SK-N-SH treated with all-trans-retinoic acid at 6 μM for 48 hours (cell line): ENCODE measurements around the gene KCTD17.

Experiments
- ATAC-seq: fragments of 200-7000 bp; cut with Tn5 transposase; 3 replicates; pipeline ENCODE4 v1.9.1; 2020; ENCODE audit warnings: mild to moderate bottlenecking, moderate library complexity
- ARNTL ChIP-seq: fragments of 450-650 bp; formaldehyde crosslinking; IDR thresholded peaks from 2 replicates; pipeline ENCODE4 v1.5.0; 2020; ENCODE audit warnings: low read depth, mild to moderate bottlenecking, moderate library complexity, borderline replicate concordance
- ESRRG ChIP-seq: fragments of 250-450 bp; sonication (Bioruptor Pico); IDR thresholded peaks from 2 replicates; pipeline ENCODE4 v1.6.1; 2021; ENCODE audit warnings: mild to moderate bottlenecking
- GLIS3 ChIP-seq: fragments of 250-450 bp; sonication (Bioruptor Pico); IDR thresholded peaks from 2 replicates; pipeline ENCODE4 v1.5.0; 2020; ENCODE audit warnings: mild to moderate bottlenecking, moderate library complexity
- ISL1 ChIP-seq: fragments of 250-450 bp; sonication (Bioruptor Pico); IDR thresholded peaks from 2 replicates; pipeline ENCODE4 v2.1.2; 2022; ENCODE audit warnings: mild to moderate bottlenecking, moderate library complexity
- PATZ1 ChIP-seq: fragments of 250-450 bp; sonication (Bioruptor Pico); IDR thresholded peaks from 2 replicates; pipeline ENCODE4 v1.8.0; 2020; ENCODE audit warnings: mild to moderate bottlenecking, moderate library complexity, borderline replicate concordance
- POU6F1 ChIP-seq: fragments of 250-450 bp; sonication (Bioruptor Pico); IDR thresholded peaks from 2 replicates; pipeline ENCODE4 v1.8.0; 2021; ENCODE audit warnings: low read depth, mild to moderate bottlenecking, moderate library complexity, borderline replicate concordance
- PPARA ChIP-seq: fragments of 250-450 bp; sonication (Bioruptor Pico); IDR thresholded peaks from 2 replicates; pipeline ENCODE4 v1.5.0; 2020; ENCODE audit warnings: mild to moderate bottlenecking, borderline replicate concordance
- RARB ChIP-seq: fragments of 250-450 bp; sonication (Bioruptor Pico); IDR thresholded peaks from 2 replicates; pipeline ENCODE4 v1.8.0; 2021; ENCODE audit warnings: mild to moderate bottlenecking, moderate library complexity
- SNAI2 ChIP-seq: fragments of 250-450 bp; sonication (Bioruptor Pico); IDR thresholded peaks from 2 replicates; pipeline ENCODE4 v1.5.0; 2020; ENCODE audit warnings: mild to moderate bottlenecking, moderate library complexity
- TCF4 ChIP-seq: fragments of 250-450 bp; sonication (Bioruptor Pico); IDR thresholded peaks from 2 replicates; pipeline ENCODE4 v1.8.0; 2021; ENCODE audit warnings: mild to moderate bottlenecking, moderate library complexity, borderline replicate concordance
- TOX ChIP-seq: fragments of 250-450 bp; sonication (Bioruptor Pico); IDR thresholded peaks from 2 replicates; pipeline ENCODE4 v1.8.0; 2021; ENCODE audit warnings: mild to moderate bottlenecking, moderate library complexity, borderline replicate concordance
- TSHZ2 ChIP-seq: fragments of 250-450 bp; sonication (Bioruptor Pico); IDR thresholded peaks from 2 replicates; pipeline ENCODE4 v1.5.0; 2020; ENCODE audit warnings: mild to moderate bottlenecking, moderate library complexity
- ZC3H10 ChIP-seq: fragments of 250-450 bp; sonication (Bioruptor Pico); IDR thresholded peaks from 2 replicates; pipeline ENCODE4 v1.5.1; 2021; ENCODE audit warnings: mild to moderate bottlenecking, moderate library complexity
- ZFP3 ChIP-seq: fragments of 250-450 bp; sonication (Bioruptor Pico); IDR thresholded peaks from 2 replicates; pipeline ENCODE4 v1.5.0; 2020; ENCODE audit warnings: mild to moderate bottlenecking, moderate library complexity
- ZFP30 ChIP-seq: fragments of 450-650 bp; formaldehyde crosslinking; IDR thresholded peaks from 2 replicates; pipeline ENCODE4 v1.5.0; 2022; ENCODE audit warnings: mild to moderate bottlenecking, moderate library complexity
- ZNF565 ChIP-seq: fragments of 450-650 bp; formaldehyde crosslinking; conservative IDR thresholded peaks from 2 replicates; pipeline ENCODE4 v1.5.0; 2020; ENCODE audit warnings: low read depth, mild to moderate bottlenecking, moderate library complexity
- ZNF70 ChIP-seq: fragments of 450-650 bp; formaldehyde crosslinking; IDR thresholded peaks from 2 replicates; pipeline ENCODE4 v1.5.0; 2020; ENCODE audit warnings: mild to moderate bottlenecking, moderate library complexity
- ZNF8 ChIP-seq: fragments of 450-650 bp; formaldehyde crosslinking; IDR thresholded peaks from 2 replicates; pipeline ENCODE4 v1.5.0; 2020; ENCODE audit warnings: mild to moderate bottlenecking, moderate library complexity
- TF ChIP-seq, protein P1 (sequence below): fragments of 250-450 bp; sonication (Bioruptor Pico); IDR thresholded peaks from 2 replicates; pipeline ENCODE4 v1.5.1; 2021; ENCODE audit warnings: mild to moderate bottlenecking, moderate library complexity
- TF ChIP-seq, protein P2 (sequence below): fragments of 250-450 bp; sonication (Bioruptor Pico); IDR thresholded peaks from 2 replicates; pipeline ENCODE4 v1.5.1; 2020; ENCODE audit warnings: low read depth, mild to moderate bottlenecking, moderate library complexity

Gene KCTD17

DNA sequence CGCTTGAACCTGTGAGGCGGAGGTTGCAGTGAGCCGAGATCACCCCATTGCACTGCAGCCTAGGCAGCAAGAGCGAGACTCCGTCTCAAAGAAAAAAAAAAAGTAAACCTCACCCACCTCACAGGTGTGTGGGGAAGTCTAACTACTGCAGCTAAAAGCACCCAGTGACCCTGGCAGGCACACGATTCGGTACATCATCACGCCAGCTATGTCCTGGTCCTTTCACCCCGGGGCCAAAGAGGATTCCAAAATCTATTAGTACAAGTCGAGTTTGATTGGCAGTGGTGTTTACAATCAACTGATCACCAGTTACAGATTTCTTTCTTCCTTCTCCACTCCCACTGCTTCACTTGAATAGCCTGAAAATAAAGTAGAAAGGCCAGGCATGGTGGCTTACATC is 38.6 kb upstream of the KCTD17 start:
- ATAC-seq, result no peak
- TF ChIP-seq SNAI2 (CRISPR knock-in tag) (no peak), ARNTL (no peak), POU6F1 (CRISPR knock-in tag) (no peak), PPARA (CRISPR knock-in tag) (no peak), ZC3H10 (CRISPR knock-in tag) (no peak), ESRRG (no peak), ZFP30 (no peak), ISL1 (CRISPR knock-in tag) (no peak), TCF4 (CRISPR knock-in tag) (no peak), GLIS3 (CRISPR knock-in tag) (no peak), TOX (CRISPR knock-in tag) (no peak), PATZ1 (CRISPR knock-in tag) (no peak), TSHZ2 (CRISPR knock-in tag) (no peak)
- TF ChIP-seq, protein P1, sequence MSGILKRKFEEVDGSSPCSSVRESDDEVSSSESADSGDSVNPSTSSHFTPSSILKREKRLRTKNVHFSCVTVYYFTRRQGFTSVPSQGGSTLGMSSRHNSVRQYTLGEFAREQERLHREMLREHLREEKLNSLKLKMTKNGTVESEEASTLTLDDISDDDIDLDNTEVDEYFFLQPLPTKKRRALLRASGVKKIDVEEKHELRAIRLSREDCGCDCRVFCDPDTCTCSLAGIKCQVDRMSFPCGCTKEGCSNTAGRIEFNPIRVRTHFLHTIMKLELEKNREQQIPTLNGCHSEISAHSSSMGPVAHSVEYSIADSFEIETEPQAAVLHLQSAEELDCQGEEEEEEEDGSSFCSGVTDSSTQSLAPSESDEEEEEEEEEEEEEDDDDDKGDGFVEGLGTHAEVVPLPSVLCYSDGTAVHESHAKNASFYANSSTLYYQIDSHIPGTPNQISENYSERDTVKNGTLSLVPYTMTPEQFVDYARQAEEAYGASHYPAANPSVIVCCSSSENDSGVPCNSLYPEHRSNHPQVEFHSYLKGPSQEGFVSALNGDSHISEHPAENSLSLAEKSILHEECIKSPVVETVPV, result no peak

DNA sequence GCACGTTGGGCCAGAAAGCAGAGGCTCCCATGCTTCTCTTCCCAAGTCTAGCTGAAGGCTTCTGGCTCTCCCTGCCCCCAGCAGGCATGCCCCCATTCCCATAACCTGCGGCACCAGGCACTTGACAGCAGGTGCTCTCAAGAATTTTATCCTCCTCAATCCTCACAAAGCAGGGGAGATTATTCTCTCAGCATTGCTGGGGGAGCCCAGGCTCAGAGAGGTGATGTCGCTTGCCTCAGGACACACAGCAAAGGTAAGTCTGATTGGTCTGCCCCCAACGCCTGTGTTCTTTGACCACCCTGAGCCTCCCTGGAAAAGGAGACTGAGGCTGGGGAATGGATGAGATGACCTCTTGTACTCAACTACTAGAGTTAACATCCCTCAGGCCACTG is 37.1 kb upstream of the KCTD17 start:
- TF ChIP-seq PATZ1 (CRISPR knock-in tag), result no peak
- no peak for TF ChIP-seq ZNF70
- no peak for TF ChIP-seq RARB (CRISPR knock-in tag)
- TF ChIP-seq ARNTL, result no peak
- TF ChIP-seq, protein P1, result no peak
- no peak for TF ChIP-seq ZFP30
- no peak for TF ChIP-seq ISL1 (CRISPR knock-in tag)
- no peak for TF ChIP-seq ZNF565
- no peak for TF ChIP-seq ZFP3 (CRISPR knock-in tag)
- ATAC-seq, result no peak

- ATAC-seq, result no peak
- TF ChIP-seq POU6F1 (CRISPR knock-in tag) (no peak), ZNF8 (CRISPR knock-in tag) (no peak), ISL1 (CRISPR knock-in tag) (no peak), ESRRG (no peak), TSHZ2 (CRISPR knock-in tag) (no peak), RARB (CRISPR knock-in tag) (no peak)
- TF ChIP-seq, protein P2, sequence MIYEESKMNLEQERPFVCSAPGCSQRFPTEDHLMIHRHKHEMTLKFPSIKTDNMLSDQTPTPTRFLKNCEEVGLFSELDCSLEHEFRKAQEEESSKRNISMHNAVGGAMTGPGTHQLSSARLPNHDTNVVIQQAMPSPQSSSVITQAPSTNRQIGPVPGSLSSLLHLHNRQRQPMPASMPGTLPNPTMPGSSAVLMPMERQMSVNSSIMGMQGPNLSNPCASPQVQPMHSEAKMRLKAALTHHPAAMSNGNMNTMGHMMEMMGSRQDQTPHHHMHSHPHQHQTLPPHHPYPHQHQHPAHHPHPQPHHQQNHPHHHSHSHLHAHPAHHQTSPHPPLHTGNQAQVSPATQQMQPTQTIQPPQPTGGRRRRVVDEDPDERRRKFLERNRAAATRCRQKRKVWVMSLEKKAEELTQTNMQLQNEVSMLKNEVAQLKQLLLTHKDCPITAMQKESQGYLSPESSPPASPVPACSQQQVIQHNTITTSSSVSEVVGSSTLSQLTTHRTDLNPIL, result no peak
These were observed 36.5 kb upstream of the KCTD17 start for GRCh38 chr22:37014835-37015586.
